Pancreas (tissue), 10 donors: ENCODE results near the gene CNTN3. TPM values are rescaled to one million over a fixed set of nuclear protein-coding genes. Genes with fewer than 3 reads are reported as not detected.

Experiments
- ATAC-seq, 4 donors: fragments of 200-7000 bp; cut with Tn5 transposase; one replicate each; pipeline versions ENCODE4 v1.8.0 to v1.9.1; 2020; ENCODE audit warnings: mild to moderate bottlenecking in 4 of 4, moderate library complexity in 4 of 4
- DNase-seq, 6 donors: peaks; one replicate each; pipeline ENCODE4 v3.0.0-alpha.2; 2020
- FAIRE-seq: peaks from 2 replicates; lab custom pipeline; 2012; peaks lifted over from hg19 to GRCh38; lab: Jason Lieb, UNC
- H3K27ac ChIP-seq, 4 donors: fragments of 200-600 bp; sonication (generic); 1 replicate in 3 of 4; 2 replicates in 1 of 4; pipeline versions ENCODE4 v1.5.0 to v1.8.0; 2020
- H3K27me3 ChIP-seq, 4 donors: fragments of 200-600 bp; one replicate each; pipeline ENCODE4 v1.8.0; 2021
- H3K36me3 ChIP-seq, 3 donors: fragments of 200-600 bp; sonication (generic) in 1 of 3; one replicate each; pipeline versions ENCODE4 v1.5.0 to v1.8.0; 2020 to 2021
- H3K4me1 ChIP-seq, 3 donors: fragments of 200-600 bp; one replicate each; pipeline ENCODE4 v1.8.0; 2021
- H3K4me3 ChIP-seq, 4 donors: fragments of 200-600 bp; sonication (generic) in 2 of 4; one replicate each; pipeline versions ENCODE4 v1.5.0 to v1.8.0; 2020 to 2021
- H3K9me3 ChIP-seq, 4 donors: fragments of 200-600 bp; one replicate each; pipeline ENCODE4 v1.8.0; 2021
- CTCF ChIP-seq, 4 donors: fragments of 200-600 bp; sonication (generic) in 3 of 4; IDR thresholded peaks; one replicate each; pipeline versions ENCODE4 v1.5.0 to v1.8.0; 2021; ENCODE audit warnings: antibody characterized with exemption in 4 of 4
- WGBS, 2 donors: extraction: QIAGEN DNeasy Blood & Tissue Kit; methylation state at CpG; one replicate each; pipeline ENCODE4 v1.1.7; 2013; 5-methylcytosine and 5-hydroxymethylcytosine counted together
- intact Hi-C, 3 donors: fragments of 100-400 bp; cut with DNase I; formaldehyde crosslinking; loops; one replicate each; pipeline versions ENCODE4 v1.11.1 to v1.14.2; 2022
- polyA plus RNA-seq, 2 donors: library from polyadenylated mRNA; stranded (reverse); fragments of 200-250 nt; gene quantifications; one replicate each; pipeline ENCODE4 v1.2.3, GENCODE V29; 2013
- total RNA-seq, 6 donors: library from RNA; stranded (reverse); fragmentation: NEBNext Ultra II Directional in 4 of 6; extraction: Animal tissue kit (Norgen Biotek cat#: 25700) in 4 of 6; gene quantifications; one replicate each; pipeline versions ENCODE4 v1.2.1 to v1.2.4, GENCODE V29; 2021 to 2023
- donor health status: healthy with polysubstance abuse.
- donor health status: DM: no; HTN: no; CAD: no; lungs with moderate emphysema.
- donor health status: DM: no; HTN: no; CAD: no.
- donor health status: control.
- donor health status: control.
- donor health status: Bipolar disorder and iron deficiency.
- donor health status: DM: yes; HTN: yes; CAD: no.
- donor health status: DM: no; HTN: no; CAD: no.
- donor health status: DM: no; HTN: no; CAD: no.
- donor health status: DM: yes; HTN: yes; CAD: no.

The CNTN3 gene
- total and polyA plus RNA-seq, 8 donors = 1.3 to 3.5 (median 2.4) TPM

GRCh38 chr3:74605437-74605836 is 9.0 kb downstream of the CNTN3 start:
- FAIRE-seq (no peak), ATAC-seq (no peak), DNase-seq (no peak)
- no peaks in the 10 kb centered on the region for H3K9me3 ChIP-seq
- H3K27me3 ChIP-seq = no peaks in the 10 kb centered on the region
- TF ChIP-seq CTCF (IDR thresholded peaks at IDR 0.05) = no peak
- no peaks in the 10 kb centered on the region for H3K36me3 ChIP-seq
- no peak overlapping the region for H3K27ac ChIP-seq
- no peak overlapping the region for H3K4me3 ChIP-seq
- no peaks in the 10 kb centered on the region for H3K4me1 ChIP-seq
- WGBS, 2 donors = 90 to 91% methylated on average over 3 of the region's 3 CpGs
- intact Hi-C loops = no loop called here

DNA sequence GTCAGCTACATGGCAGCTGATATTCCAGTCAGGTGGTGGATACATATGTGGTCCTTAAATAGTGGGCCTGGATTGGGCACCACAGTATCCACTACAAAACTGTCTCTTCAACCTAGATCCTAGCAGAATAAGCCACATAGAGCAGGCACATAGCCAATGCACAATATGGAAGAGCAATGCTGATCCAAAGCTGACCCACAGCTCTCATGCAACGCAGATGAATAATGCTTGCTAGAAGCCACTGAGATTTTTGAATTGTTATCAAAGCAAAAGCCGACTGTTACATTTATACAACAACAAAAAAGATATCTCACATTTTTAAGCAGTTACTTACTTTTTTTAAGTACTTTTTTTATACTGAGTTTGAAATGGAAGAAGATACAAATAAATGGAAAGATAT is 11.2 kb downstream of the CNTN3 start:
- ATAC-seq (no peak), DNase-seq (no peak), FAIRE-seq (no peak)
- Histone ChIP-seq H3K27ac (no peak overlapping the region), H3K9me3 (no peaks in the 10 kb centered on the region), H3K27me3 (no peaks in the 10 kb centered on the region), H3K4me3 (no peak overlapping the region), H3K36me3 (no peaks in the 10 kb centered on the region), H3K4me1 (no peaks in the 10 kb centered on the region)
- intact Hi-C loops = no loop called here
- WGBS, 2 donors = 84 to 86% methylated on average over 2 of the region's 2 CpGs
- no peak for TF ChIP-seq CTCF (IDR thresholded peaks at IDR 0.05)

- 79 to 83% methylated on average over 2 of the region's 2 CpGs for WGBS, 2 donors
- ATAC-seq (no peak), DNase-seq (no peak), FAIRE-seq (no peak)
- intact Hi-C loops = no loop called here
- Histone ChIP-seq H3K27ac (no peak overlapping the region), H3K4me1 (no peaks in the 10 kb centered on the region), H3K27me3 (no peaks in the 10 kb centered on the region), H3K9me3 (no peaks in the 10 kb centered on the region), H3K36me3 (no peaks in the 10 kb centered on the region), H3K4me3 (no peak overlapping the region)
- TF ChIP-seq CTCF (IDR thresholded peaks at IDR 0.05) = no peak
Observed at GRCh38 chr3:74602471-74602870, 12.0 kb downstream of the CNTN3 start.

GRCh38 chr3:74601793-74602192 is 12.7 kb downstream of the CNTN3 start:
- DNase-seq (no peak), ATAC-seq (no peak), FAIRE-seq (no peak)
- Histone ChIP-seq H3K36me3 (no peaks in the 10 kb centered on the region), H3K4me1 (no peaks in the 10 kb centered on the region), H3K4me3 (no peak overlapping the region), H3K27ac (no peak overlapping the region), H3K27me3 (no peaks in the 10 kb centered on the region), H3K9me3 (no peaks in the 10 kb centered on the region)
- no peak for TF ChIP-seq CTCF (IDR thresholded peaks at IDR 0.05)
- 89 to 90% methylated on average over 2 of the region's 2 CpGs for WGBS, 2 donors
- intact Hi-C loops = no loop called here

GRCh38 chr3:74599564-74599963 is 14.9 kb downstream of the CNTN3 start:
- intact Hi-C loops = no loop called here
- DNase-seq (no peak), ATAC-seq (no peak), FAIRE-seq (no peak)
- Histone ChIP-seq H3K9me3 (no peaks in the 10 kb centered on the region), H3K27me3 (no peaks in the 10 kb centered on the region), H3K36me3 (no peaks in the 10 kb centered on the region), H3K4me3 (no peak overlapping the region), H3K27ac (no peak overlapping the region), H3K4me1 (no peaks in the 10 kb centered on the region)
- 96 to 98% methylated on average over 2 of the region's 2 CpGs for WGBS, 2 donors
- no peak for TF ChIP-seq CTCF (IDR thresholded peaks at IDR 0.05)
